ENCODE results near the gene BCL6. TPM values are rescaled to one million over a fixed set of nuclear protein-coding genes. Genes with fewer than 3 reads are reported as not detected.

Gene BCL6
- total and polyA plus RNA-seq, 2 experiments from 2014 or later, result 2.6 to 5.9 TPM

- H3K4me3 Mint-ChIP-seq, result no peak overlapping the region; the same call in 2 of the 3 replicates
- no peaks in the 10 kb centered on the region for H3K9me3 Mint-ChIP-seq
- H3K36me3 Mint-ChIP-seq (ENCODE audit: low read depth), result no peaks in the 10 kb centered on the region; the same call in 2 of the 3 replicates
- no peaks in the 10 kb centered on the region for H4K20me1 ChIP-seq (replicated peaks; ENCODE audit: insufficient read depth)
- no peak overlapping the region for H2AFZ ChIP-seq
- no peaks in the 10 kb centered on the region for H3K36me3 ChIP-seq (ENCODE audit: insufficient read depth)
- DNase-seq (ENCODE audit: low spot score) (no peak), ATAC-seq (no peak)
- H3K27ac Mint-ChIP-seq, result peak overlapping the region; percentile 100
- TF ChIP-seq ZNF462 (CRISPR knock-in tag; IDR thresholded peaks at IDR 0.05) (no peak), CTCF (conservative IDR thresholded peaks at IDR 0.05; ENCODE audit: low read depth in 2 of 2) (no peak), NANOG (IDR thresholded peaks at IDR 0.05; ENCODE audit: borderline replicate concordance) (no peak)
- peak overlapping the region; percentile 92 for H3K4me2 ChIP-seq
- H3K27me3 ChIP-seq (ENCODE audit: insufficient read depth), result peaks cover 20% of the 10 kb centered on the region
- no peaks in the 10 kb centered on the region for H3K9me2 ChIP-seq (ENCODE audit: insufficient read depth)
- 0 out of 2 replicates have a peak, but pooled peaks cover 3% of the 10 kb centered on the region for H3K79me2 ChIP-seq (replicated peaks; ENCODE audit: insufficient read depth)
- peaks cover 41% of the 10 kb centered on the region for H3K4me1 ChIP-seq (ENCODE audit: insufficient read depth)
- peak overlapping the region; percentile 60; the same call in 1 of the 2 replicates for H3K27ac ChIP-seq (ENCODE audit: low read depth)
- peaks cover 60% of the 10 kb centered on the region for H3K4me1 Mint-ChIP-seq
- H3K4me3 ChIP-seq, result no peak overlapping the region
- no peaks in the 10 kb centered on the region for H3F3A ChIP-seq (replicated peaks; ENCODE audit: low read depth)
- H3K27me3 Mint-ChIP-seq (ENCODE audit: insufficient read depth, low read depth, poor library complexity), result peaks cover 18% of the 10 kb centered on the region
These were observed 2.2 kb upstream of the BCL6 start for GRCh38 chr3:187747506-187747905.
